GM19240 (cell line): Measurements from ENCODE around the gene CEP63.
"Not testable (repeated sequence)": the region's sequence is repeated elsewhere in the genome, so short reads cannot be mapped to it uniquely, and the experiment has no call there.

Experiments
- DNase-seq: peaks from one replicate; pipeline ENCODE4 v3.0.0; 2011; ENCODE audit warnings: low spot score; ENCODE audit not compliant: insufficient read length

CEP63 gene

DNA sequence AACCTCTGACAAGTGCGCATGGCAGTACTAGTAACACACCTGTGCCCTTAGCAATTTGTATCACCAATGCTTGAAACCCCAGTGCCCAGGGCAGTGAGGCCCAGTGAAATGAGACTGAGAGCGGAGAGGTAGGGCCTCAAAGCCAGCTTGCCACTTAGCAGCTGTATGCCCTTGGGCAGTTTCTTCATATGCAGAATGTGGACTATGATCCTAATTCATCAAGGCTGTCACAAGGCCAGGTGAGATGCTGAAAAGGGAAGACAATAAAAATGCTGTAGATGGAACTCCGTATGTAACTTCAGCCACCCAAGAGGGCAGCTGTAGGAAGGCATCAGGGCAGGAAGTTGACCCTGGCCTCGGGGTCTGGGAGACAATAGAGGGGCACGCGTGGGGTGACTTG lies 90.6 kb downstream of the CEP63 start:
- no peak for DNase-seq

DNA sequence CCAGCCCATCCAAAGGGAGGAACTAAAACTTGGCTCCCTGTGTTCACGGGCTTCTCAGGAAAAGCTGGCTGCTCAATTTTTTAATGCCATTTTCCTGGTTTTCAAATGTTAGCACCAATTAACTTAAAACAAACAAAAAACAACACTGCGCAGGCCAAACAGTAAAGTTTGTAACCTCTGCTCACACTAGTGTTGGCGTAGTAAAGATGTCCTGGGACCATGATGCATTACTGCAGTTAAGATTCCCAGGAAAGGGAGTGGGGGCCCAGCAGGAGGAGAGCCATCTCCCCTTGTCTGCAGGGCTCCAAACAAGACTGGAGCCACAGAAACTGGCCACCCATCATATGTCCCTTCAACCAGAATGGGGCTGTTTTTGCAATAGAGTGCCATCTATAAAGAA lies 91.0 kb downstream of the CEP63 start:
- DNase-seq, result no peak

- DNase-seq, result no peak
These were observed 93.3 kb downstream of the CEP63 start for GRCh38 chr3:134579141-134579665.

GRCh38 chr3:134590766-134591165 lies 104.9 kb downstream of the CEP63 start:
- DNase-seq, result no peak

GRCh38 chr3:134592806-134593205 lies 106.9 kb downstream of the CEP63 start:
- no peak for DNase-seq

- no peak for DNase-seq
These were observed 108.5 kb downstream of the CEP63 start for GRCh38 chr3:134594331-134594741.

- DNase-seq, result not testable (repeated sequence)
These were observed 109.1 kb downstream of the CEP63 start for GRCh38 chr3:134594986-134595385.

DNA sequence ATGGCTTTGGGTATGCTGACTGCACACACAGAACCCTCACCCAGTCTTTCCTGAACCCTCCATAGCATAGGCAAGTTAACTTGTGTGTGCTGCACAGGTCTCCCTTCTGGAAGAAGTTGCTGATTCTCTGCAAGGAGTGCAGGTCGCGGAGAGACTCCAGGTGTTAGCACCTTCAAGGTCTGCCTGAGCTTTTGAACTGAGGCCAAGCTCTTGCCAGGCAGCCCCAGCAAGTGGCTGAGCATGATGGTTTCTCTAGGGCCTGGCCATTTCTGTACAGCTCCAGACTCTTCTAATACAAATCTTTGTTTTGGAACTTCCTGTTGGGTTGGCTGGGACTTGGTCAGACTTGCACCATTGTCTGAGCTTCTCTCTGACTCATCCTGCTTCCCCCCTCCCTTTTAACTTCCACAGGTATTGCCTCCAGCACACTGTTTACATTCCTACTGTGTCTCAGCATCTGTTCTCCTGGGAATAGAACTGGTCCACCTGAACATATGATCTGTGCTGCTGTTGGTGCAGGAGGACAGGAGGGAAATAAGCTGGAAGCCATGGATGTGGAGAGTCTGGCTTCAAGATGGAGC lies 111.6 kb downstream of the CEP63 start:
- no peak for DNase-seq

DNA sequence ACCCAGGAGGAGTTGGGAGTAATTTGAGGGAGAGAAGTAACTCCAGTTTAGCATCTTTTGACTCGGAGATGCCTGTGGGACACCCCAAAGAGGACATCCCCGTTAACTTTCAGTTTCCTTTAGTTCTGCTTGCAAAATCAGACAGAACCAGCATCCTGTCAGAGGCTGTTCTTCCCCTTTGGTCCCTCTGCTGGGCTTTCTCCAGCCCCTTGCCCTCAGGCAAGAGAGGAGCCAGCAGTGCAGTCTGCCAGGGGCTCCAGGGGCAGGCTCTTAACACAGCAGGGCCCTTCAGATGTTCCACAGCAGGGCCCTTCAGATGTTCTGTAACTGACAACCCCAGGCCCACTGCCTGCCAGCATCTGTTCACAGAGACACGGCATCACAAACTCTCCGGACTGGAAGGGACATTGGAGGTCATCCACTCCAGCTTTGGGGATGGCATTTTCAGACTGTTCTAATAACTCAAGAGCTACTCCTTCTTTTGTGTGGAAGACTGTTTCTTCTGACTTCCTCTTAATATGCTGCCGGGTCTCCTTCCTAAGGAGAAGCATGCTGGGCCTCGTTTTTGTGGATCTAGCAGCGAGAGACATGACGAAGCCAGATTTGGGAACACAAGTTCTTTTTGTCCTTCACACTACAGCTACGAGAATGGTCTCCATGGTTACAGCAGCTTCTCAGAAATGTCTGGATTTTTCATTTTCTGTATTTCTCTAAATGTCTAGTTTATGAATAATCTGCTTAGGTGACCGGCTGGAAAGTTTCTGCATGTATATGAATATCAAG lies 113.1 kb downstream of the CEP63 start:
- DNase-seq, result no peak

DNA sequence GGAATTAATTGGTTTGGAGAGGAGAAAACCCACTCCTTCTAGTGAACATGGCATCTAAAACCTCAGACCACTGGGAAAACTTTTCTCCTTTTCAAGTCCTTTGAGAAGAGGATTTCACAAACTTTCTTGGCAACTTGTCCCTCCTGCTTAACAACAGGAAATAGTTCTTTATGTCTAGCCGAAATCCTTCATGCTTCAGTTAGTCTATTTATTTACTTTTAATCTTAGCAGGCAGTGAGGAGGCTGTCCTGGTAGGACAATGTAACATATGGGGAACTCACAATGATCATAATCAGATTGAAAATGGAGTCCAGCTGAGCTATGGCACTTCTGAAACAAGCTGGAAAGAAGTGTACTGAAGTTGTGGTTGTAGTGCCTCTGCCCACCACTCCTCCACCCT lies 114.3 kb downstream of the CEP63 start:
- DNase-seq, result no peak

- DNase-seq, result peak; percentile 55
These were observed 115.0 kb downstream of the CEP63 start for GRCh38 chr3:134600685-134601463.

- DNase-seq, result no peak
These were observed 115.9 kb downstream of the CEP63 start for GRCh38 chr3:134601539-134602439.

DNA sequence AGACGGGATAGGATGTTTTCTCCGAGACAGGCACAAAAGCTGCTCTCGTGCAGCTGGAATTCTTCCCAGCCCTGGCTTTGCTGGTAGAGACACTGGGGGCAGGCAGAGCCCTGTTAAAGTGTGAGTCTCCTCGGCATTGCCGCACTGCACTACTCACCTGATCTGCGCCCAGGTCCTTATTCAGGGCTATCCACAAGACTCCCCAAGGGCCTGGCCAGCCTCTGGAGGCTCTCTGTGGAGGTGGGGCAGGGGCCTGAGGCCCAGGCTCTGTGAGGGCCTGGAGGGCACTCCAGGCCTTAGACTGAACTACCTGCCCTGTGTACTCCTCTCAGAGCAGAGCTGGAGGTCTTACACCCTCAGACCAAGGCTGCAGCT lies 116.6 kb downstream of the CEP63 start:
- DNase-seq, result no peak

- DNase-seq, result no peak
These were observed 117.6 kb downstream of the CEP63 start for GRCh38 chr3:134603480-134603879.

DNA sequence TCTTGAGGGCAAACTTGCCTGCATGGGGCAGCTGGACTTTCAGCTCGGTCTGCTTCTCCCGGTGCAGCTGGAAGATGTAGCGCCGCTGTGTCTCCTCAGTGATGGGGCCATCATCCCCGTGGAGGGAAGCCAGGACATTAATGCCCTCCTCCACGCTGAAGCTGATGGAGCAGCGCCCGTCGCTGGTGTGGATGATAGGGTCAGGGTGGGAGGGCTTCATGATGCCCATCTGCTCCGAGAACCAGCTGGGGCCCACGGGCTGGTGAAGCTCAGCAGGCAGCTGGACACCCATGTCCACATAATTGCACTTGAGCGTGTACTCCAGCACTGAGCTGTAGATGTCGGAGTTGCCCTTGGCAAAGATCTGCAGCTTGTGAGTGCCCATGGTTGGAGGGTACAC lies 118.1 kb downstream of the CEP63 start:
- DNase-seq, result no peak

DNA sequence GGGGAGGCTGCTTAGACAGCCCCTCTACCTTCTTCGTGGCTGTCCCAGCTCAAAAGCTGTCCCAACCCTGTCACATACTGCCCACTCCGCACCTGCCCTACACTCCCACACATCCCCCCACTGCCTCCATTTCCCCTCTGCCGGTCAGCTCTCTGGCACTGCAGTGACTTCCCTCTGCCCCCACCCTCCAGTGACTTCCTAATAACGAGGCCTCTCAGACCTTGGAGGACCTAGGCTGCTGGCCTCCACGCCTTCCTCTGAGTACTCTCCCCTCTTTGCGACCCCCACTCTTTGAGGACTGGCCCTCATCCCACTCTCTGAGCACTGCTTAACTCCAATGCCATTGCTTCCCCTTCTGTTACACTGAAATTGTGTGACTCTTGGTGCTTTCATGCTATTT lies 119.7 kb downstream of the CEP63 start:
- DNase-seq, result no peak

DNA sequence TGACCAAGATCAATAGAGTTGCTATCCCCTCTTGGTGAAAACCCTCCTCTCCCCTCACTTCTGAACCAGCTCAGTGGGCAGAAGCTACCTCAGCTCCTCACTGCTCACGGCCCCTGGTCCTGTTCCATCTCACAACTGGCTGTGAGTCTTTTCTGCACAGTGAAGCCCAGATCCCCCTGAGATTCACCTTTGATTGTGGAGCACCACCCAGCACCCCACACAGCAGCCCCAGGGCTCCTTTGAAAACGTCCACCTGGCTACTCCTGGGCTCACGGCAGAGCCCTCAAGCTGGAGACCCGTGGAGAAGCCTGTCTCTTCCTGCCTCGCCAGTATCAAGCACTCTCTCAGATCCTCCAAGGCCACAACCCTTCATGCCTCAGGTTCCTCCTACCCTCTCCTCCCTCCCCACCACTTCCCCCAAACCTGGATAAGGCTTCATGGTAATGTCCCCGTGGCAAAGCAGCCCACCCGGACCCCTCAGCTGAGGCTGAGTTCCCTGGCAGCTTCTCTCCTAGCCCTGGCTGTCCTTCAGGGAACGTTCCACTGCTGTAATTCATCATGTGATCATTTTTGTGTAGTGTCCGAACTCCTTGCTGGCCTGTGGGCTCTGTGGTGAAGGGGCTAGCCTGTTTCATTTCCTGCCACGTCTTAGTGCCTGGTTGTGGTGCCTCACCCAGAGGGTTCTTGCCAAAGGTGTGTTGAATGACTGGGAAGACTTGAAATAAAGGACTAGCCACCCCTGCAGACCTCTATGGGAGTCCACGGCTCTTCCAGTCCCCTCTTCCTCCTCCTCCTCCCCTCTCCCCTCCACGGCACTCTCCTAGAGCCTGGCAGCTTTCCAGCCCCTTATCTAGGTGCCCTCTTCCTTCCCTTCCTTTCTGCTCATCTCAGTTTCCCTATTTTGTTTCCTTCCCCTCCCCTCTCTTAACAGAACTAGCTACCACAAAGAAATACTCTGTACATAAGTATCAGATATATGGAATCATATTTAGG lies 120.5 kb downstream of the CEP63 start:
- no peak for DNase-seq

DNA sequence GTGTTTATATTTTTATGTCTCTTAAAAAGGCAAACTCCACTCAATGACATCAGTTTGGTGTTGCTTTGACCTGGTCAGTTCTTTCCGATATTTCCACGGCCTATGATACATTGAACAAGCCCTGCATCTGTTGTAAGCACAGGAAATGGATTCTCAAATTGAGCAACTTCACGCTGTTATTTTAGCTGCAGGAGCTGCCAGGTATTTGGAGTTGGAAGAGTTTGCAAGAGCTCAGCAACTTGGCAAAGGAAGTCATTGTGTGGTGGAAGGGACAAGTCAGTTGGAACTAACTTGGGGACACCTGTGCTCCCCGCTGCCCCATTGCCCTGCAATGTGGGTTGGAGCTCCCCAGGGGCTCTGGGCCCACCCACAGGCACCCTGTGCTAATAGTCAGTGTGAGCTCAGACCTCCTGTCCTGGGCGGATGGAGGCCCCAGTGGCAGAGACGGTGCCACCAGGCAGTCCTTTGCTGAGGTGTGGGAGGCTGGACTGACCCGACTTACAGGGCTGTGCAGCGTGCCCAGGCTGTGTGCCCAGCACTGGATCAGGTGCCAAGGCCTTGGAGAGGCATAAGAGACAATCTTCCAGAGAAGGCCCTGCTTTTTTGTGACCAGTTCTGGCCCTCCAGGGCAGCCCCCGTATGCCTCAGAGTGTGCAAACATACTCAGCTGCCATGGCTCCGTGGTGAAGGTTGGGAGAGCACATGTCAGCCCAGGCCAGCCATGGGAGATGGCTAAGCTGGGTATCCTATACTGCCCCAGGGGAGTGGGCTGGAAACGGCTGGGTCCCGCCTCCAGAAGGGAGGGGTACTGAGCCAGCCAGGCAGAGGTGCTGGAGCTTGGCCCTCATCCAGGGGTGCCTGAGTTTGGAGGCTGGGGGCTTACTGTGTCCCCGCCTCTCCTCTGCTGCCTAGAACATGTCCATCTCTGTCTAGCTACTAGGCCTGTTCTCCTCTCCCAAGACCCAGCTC lies 121.5 kb downstream of the CEP63 start:
- no peak for DNase-seq
